Peyer's patch (tissue), 4 donors: ENCODE data around the gene CHCHD3.

Source experiments
- CTCF ChIP-seq, 6 experiments: fragments of 450-650 bp in 4 of 6; fragments of 200-600 bp in 2 of 6; sonication (generic) in 1 of 6; IDR thresholded peaks; one replicate each; pipeline ENCODE4 v1.5.1; 2017 to 2019; ENCODE audit warnings: antibody characterized with exemption in 6 of 6, mild to moderate bottlenecking in 3 of 6, moderate library complexity in 1 of 6
- POLR2A ChIP-seq, 2 donors: fragments of 450-650 bp; IDR thresholded peaks; one replicate each; pipeline ENCODE4 v1.5.1; 2017; ENCODE audit warnings: antibody characterized with exemption in 2 of 2, mild to moderate bottlenecking in 2 of 2, moderate library complexity in 2 of 2

GRCh38 chr7:132893560-132893959 is 188.3 kb downstream of the CHCHD3 start:
- no peak for TF ChIP-seq CTCF (IDR thresholded peaks at IDR 0.05)
- no peak for TF ChIP-seq POLR2A (IDR thresholded peaks at IDR 0.05)
